Activated naive CD4-positive, alpha-beta T cell treated with anti-CD3 and anti-CD28 coated beads for 36 hours (primary cell): ENCODE measurements around the gene DNAH14. TPM values are rescaled to one million over a fixed set of nuclear protein-coding genes. Genes with fewer than 3 reads are reported as not detected.

ENCODE experiments used
- CTCF ChIA-PET: fragments of 350-600 bp; sonication (Branson Sonifier 250); formaldehyde crosslinking; loops from one replicate; lab custom pipeline; 2021; ENCODE audit warnings: antibody characterized with exemption; lab: Charles Lee
- DNase-seq: peaks from one replicate; pipeline ENCODE4 v3.0.0-alpha.2; 2020
- H3K27ac Mint-ChIP-seq: one replicate; pipeline ENCODE4 v1.8.0; 2021; ENCODE audit warnings: mild to moderate bottlenecking, mixed read lengths
- H3K27me3 Mint-ChIP-seq: one replicate; pipeline ENCODE4 v1.8.0; 2021; ENCODE audit warnings: low read depth, mixed read lengths
- H3K36me3 Mint-ChIP-seq: one replicate; pipeline ENCODE4 v1.8.0; 2021; ENCODE audit warnings: low read depth, mixed read lengths
- H3K4me1 Mint-ChIP-seq: one replicate; pipeline ENCODE4 v1.8.0; 2021; ENCODE audit warnings: low read depth, mixed read lengths
- H3K4me3 Mint-ChIP-seq: one replicate; pipeline ENCODE4 v1.8.0; 2021; ENCODE audit warnings: mild to moderate bottlenecking, moderate library complexity, mixed read lengths
- H3K9me3 Mint-ChIP-seq: one replicate; pipeline ENCODE4 v1.8.0; 2021; ENCODE audit warnings: mixed read lengths
- intact Hi-C: fragments of 100-400 bp; cut with micrococcal nuclease; formaldehyde crosslinking; loops from one replicate; pipeline ENCODE4 v1.15.1; 2023
- total RNA-seq, 2 experiments: library from RNA; stranded (reverse); gene quantifications; one replicate each; pipeline ENCODE4 v1.2.3, GENCODE V29; 2021

Gene DNAH14
- total RNA-seq, 2 experiments from 2014 or later = 0.38 to 0.89 TPM

DNA sequence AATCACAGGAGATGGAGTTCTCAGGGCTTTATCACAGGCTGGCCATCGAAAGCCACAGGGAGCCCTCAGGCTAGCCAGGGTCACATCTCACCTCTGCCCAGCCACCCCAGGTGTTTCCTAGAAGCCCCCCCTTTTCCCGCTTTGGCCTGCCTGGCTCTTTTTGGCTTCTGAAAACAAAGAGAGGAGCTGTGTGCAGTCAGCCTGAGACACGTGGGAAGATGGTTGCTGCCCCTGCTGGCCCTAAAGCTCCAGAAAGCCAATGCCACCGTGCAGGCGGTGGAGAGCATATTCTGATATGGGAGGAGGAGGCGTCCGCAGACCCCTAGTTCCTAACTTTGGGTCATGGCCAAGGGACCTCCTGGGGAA is 517.1 kb downstream of the DNAH14 start:
- DNase-seq = peak; percentile 3
- H3K4me3 Mint-ChIP-seq = no peak overlapping the region
- peak overlapping the region; percentile 92 for H3K27ac Mint-ChIP-seq
- no peaks in the 10 kb centered on the region for H3K27me3 Mint-ChIP-seq
- intact Hi-C loops = no loop called here
- peaks cover 60% of the 10 kb centered on the region for H3K4me1 Mint-ChIP-seq
- CTCF ChIA-PET = interaction anchor here (0.9 to 1.2 kb wide), 4 partner anchors 14 to 27 kb away, joined by 3 read pairs; no protein-coding TSS in a partner anchor
- H3K9me3 Mint-ChIP-seq = no peaks in the 10 kb centered on the region
- no peaks in the 10 kb centered on the region for H3K36me3 Mint-ChIP-seq

DNA sequence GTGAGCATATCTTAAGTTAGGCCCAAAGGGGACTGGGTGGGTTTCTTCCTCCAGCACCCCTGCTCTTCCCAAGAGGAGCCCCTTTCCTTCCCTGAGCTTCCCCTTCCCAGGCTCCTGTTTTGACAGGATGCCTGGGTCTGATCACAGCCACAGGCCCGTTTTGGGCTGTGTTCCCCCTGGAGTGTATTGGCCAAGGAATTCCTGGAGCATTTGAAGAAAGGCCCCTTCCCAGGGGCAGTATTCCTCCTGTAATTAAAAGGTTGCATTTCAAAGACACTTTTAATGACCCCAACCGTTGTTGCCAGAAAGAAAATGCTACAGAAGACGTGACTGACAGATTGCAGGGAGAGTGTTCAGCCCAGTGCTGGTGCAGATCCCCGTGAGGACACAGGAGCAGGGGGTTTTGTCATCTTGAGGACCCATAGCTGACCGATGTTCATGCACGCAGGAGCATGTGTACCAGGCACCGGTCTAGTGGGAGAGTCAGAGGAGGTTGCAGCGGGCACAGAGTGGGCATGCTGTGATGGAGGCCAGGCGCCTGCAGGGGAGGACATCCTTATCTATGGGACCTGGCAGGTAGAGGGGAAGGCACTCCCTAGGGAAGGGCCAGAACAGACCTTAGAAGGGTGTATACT is 517.6 kb downstream of the DNAH14 start:
- Mint-ChIP-seq H3K27ac (no peak overlapping the region), H3K9me3 (no peaks in the 10 kb centered on the region), H3K4me3 (no peak overlapping the region), H3K27me3 (no peaks in the 10 kb centered on the region), H3K36me3 (no peaks in the 10 kb centered on the region), H3K4me1 (peaks cover 55% of the 10 kb centered on the region)
- CTCF ChIA-PET = interaction anchor here (1.0 to 1.2 kb wide), 2 partner anchors 13 to 26 kb away, joined by 3 read pairs; no protein-coding TSS in a partner anchor
- DNase-seq = no peak
- intact Hi-C loops = no loop called here

DNA sequence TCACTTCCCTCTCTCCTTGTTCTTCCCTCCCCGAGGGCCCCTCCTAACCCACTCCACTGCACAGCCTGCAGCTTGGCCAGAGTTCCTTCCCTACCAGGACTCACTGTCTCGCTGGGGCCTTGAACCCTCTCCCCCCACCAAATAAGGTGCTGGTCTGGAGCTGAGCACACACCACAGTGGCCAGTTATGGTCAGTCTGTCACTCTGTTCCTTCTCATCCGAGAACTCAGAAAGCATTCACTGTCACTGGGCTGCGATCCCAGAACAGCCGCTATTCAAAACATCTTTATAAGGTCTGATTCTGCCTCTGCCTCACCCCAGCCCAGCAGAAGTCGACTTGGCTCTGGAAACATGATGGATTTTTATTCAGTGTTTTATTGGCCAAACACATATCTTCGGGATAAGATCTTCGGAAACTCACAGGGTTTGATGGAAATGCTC is 518.2 kb downstream of the DNAH14 start:
- Mint-ChIP-seq H3K4me1 (peaks cover 49% of the 10 kb centered on the region), H3K27me3 (no peaks in the 10 kb centered on the region), H3K9me3 (no peaks in the 10 kb centered on the region), H3K27ac (no peak overlapping the region), H3K36me3 (no peaks in the 10 kb centered on the region), H3K4me3 (no peak overlapping the region)
- intact Hi-C loops = no loop called here
- DNase-seq = no peak
- CTCF ChIA-PET = interaction anchor here (0.6 kb wide), 2 partner anchors 27 to 529 kb away, joined by 3 to 4 read pairs; no protein-coding TSS in a partner anchor

DNA sequence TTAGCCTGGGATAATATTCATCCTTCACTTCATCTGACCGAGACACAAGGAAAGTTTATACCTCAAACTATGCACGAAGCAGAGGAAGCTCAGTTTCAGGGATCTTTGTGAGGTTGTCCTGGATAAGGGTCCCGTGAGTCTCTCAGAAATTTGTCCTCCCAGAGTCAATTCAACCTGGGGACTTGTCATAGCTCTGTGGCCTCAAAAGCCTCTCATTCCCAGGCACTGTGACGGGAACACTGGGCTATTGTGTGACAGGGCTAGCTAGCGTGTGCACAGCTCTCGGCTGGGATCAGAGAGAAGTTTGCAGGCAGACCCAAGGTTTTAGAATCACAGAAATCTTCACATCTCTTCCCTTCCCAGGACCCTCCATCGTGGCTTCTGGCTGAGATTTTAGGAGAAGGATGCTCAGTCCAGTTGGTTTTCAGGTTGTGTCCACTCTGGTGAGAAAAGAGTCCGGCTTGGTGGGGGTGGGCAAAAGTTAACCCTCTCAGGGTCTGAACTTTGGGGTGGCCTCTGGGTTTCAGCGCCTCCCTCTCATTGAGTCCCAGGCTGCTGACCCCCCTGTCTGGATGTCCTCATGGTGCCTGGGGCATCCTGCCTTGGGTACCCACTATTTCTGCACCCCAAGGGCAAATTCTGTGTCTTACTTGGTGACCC is 518.8 kb downstream of the DNAH14 start:
- H3K27ac Mint-ChIP-seq = no peak overlapping the region
- H3K4me3 Mint-ChIP-seq = no peak overlapping the region
- no peaks in the 10 kb centered on the region for H3K27me3 Mint-ChIP-seq
- no peak for DNase-seq
- no peaks in the 10 kb centered on the region for H3K36me3 Mint-ChIP-seq
- peaks cover 44% of the 10 kb centered on the region for H3K4me1 Mint-ChIP-seq
- no peaks in the 10 kb centered on the region for H3K9me3 Mint-ChIP-seq
- intact Hi-C loops = no loop called here
- CTCF ChIA-PET = interaction anchor here (0.6 to 2.3 kb wide), 3 partner anchors 26 to 528 kb away, joined by 3 to 7 read pairs (median 4); no protein-coding TSS in a partner anchor
